C4-2B (cell line): ENCODE results near the gene HES6.

ENCODE experiments used
- ZFX ChIP-seq: fragments of 450-650 bp; IDR thresholded peaks from 2 replicates; pipeline ENCODE4 v1.6.1; 2017
- TF ChIP-seq, protein P1 (sequence below): fragments of 450-650 bp; conservative IDR thresholded peaks from 2 replicates; pipeline ENCODE4 v1.5.1; 2017; ENCODE audit warnings: mild to moderate bottlenecking

GRCh38 chr2:238203094-238203972, 36.5 kb downstream of the HES6 start, which contains the start of gene ILKAP:
- TF ChIP-seq, protein P1, sequence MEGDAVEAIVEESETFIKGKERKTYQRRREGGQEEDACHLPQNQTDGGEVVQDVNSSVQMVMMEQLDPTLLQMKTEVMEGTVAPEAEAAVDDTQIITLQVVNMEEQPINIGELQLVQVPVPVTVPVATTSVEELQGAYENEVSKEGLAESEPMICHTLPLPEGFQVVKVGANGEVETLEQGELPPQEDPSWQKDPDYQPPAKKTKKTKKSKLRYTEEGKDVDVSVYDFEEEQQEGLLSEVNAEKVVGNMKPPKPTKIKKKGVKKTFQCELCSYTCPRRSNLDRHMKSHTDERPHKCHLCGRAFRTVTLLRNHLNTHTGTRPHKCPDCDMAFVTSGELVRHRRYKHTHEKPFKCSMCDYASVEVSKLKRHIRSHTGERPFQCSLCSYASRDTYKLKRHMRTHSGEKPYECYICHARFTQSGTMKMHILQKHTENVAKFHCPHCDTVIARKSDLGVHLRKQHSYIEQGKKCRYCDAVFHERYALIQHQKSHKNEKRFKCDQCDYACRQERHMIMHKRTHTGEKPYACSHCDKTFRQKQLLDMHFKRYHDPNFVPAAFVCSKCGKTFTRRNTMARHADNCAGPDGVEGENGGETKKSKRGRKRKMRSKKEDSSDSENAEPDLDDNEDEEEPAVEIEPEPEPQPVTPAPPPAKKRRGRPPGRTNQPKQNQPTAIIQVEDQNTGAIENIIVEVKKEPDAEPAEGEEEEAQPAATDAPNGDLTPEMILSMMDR, result 0 out of 2 replicates have a peak, but pooled peaks have one; percentile 5
- TF ChIP-seq ZFX, result peak; percentile 96
